ENCODE measurements around the gene HADH. TPM values are rescaled to one million over a fixed set of nuclear protein-coding genes. Genes with fewer than 3 reads are reported as not detected.

Gene HADH
- total and polyA plus RNA-seq, 11 donors = 60.6 to 382 (median 199) TPM

GRCh38 chr4:107999932-108000539 is 10.3 kb downstream of the HADH start:
- DNase-seq (no peak), ATAC-seq (peak in 2 of 4 donors; percentile 40 to 49)
- Histone ChIP-seq H3K36me3 (peaks cover 0 to 5% (median 0%) of the 10 kb centered on the region in 9 donors), H3K4me1 (peaks cover 0 to 78% (median 34%) of the 10 kb centered on the region in 12 donors), H3K27ac (peak overlapping the region in 11 of 12 donors; percentile 60 to 97 (median 90)), H3K27me3 (no peaks in the 10 kb centered on the region), H3K4me3 (no peak overlapping the region), H3K9me3 (no peaks in the 10 kb centered on the region)
- no peak for TF ChIP-seq CTCF (IDR thresholded peaks at IDR 0.05)
- TF ChIP-seq POLR2A (IDR thresholded peaks at IDR 0.05) = no peak
- WGBS, 4 donors = 68 to 83% (median 75%) methylated on average over 2 of the region's 2 CpGs
- intact Hi-C loops (cut with DNase I) = loop anchor here in 3 of 10 donors (10.0 kb wide), 2 partner anchors 145 to 175 kb away; partner anchors contain the start of gene SGMS2 (in 1 of the 3)

DNA sequence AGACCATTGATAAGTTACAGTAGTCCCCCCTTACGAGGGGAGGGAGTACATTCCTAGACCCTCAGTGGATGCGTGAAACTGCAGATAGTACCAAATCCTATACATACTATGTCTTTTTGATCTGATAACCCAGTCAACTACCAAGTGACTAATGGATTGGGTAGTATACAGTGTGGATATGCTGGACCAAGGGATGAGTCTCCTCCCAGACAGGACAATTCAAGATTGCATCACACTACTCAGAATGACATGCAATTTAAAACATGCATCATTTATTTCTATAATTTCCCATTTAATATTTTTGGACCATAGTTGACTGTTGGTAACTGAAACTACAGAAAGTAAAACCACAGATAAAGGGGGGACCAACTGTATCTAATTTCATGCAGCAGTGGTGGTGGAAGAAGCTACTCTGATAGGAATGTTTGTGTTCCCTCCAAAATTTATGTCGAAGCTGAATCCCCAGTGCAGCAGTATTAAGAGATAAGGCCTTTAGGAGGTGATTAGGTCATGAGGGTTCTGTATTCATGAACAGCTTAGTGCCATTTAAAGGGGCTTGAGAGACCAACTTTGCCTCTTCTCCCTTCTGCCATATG is 11.9 kb downstream of the HADH start:
- peaks cover 0 to 76% (median 37%) of the 10 kb centered on the region in 12 donors for H3K4me1 ChIP-seq
- 71 to 82% (median 71%) methylated on average over 3 of the region's 3 CpGs for WGBS, 4 donors
- H3K36me3 ChIP-seq = peaks cover 0 to 5% (median 0%) of the 10 kb centered on the region in 9 donors
- peak overlapping the region in 5 of 12 donors; percentile 4 to 97 (median 92) for H3K27ac ChIP-seq
- no peaks in the 10 kb centered on the region for H3K9me3 ChIP-seq
- intact Hi-C loops (cut with DNase I) = no loop called here
- H3K27me3 ChIP-seq = no peaks in the 10 kb centered on the region
- TF ChIP-seq POLR2A (IDR thresholded peaks at IDR 0.05) = no peak
- no peak for TF ChIP-seq CTCF (IDR thresholded peaks at IDR 0.05)
- ATAC-seq (no peak), DNase-seq (no peak)
- no peak overlapping the region for H3K4me3 ChIP-seq

GRCh38 chr4:108003982-108004515 is 14.4 kb downstream of the HADH start:
- 72 to 81% (median 77%) methylated on average over 4 of the region's 4 CpGs for WGBS, 4 donors
- Histone ChIP-seq H3K4me3 (no peak overlapping the region), H3K27ac (peak overlapping the region in 9 of 12 donors; percentile 2 to 60 (median 25)), H3K36me3 (peaks cover 0 to 5% (median 0%) of the 10 kb centered on the region in 9 donors), H3K4me1 (peaks cover 0 to 56% (median 18%) of the 10 kb centered on the region in 12 donors), H3K9me3 (no peaks in the 10 kb centered on the region), H3K27me3 (no peaks in the 10 kb centered on the region)
- no peak for DNase-seq
- ATAC-seq = peak in 2 of 4 donors; percentile 24 to 35
- TF ChIP-seq POLR2A (IDR thresholded peaks at IDR 0.05) (no peak), CTCF (IDR thresholded peaks at IDR 0.05) (no peak)
- intact Hi-C loops (cut with DNase I) = no loop called here

DNA sequence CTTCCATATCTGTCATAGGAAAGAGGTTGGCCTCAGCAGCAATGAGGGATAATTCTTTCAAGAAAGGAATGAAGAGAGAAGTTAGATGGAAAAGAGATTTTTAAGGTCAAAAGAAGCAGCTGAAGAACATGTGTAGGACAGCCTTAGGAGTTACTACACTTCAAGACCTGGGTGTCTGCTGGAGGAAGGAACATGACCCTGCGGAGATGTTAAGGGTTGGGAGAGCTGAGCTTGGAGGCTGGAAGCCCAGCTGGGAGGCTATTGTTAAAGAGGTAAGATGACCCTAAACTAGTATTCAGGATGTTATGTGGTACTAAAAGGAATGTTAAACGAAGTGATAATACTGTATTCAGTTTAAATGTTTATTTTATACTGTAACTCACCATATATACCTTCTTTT is 15.0 kb downstream of the HADH start:
- Histone ChIP-seq H3K27ac (peak overlapping the region in 7 of 12 donors; percentile 2 to 60 (median 23)), H3K9me3 (no peaks in the 10 kb centered on the region), H3K27me3 (no peaks in the 10 kb centered on the region), H3K4me1 (peaks cover 0 to 56% (median 14%) of the 10 kb centered on the region in 12 donors), H3K4me3 (no peak overlapping the region), H3K36me3 (peaks cover 0 to 5% (median 0%) of the 10 kb centered on the region in 9 donors)
- intact Hi-C loops (cut with DNase I) = no loop called here
- ATAC-seq (no peak), DNase-seq (no peak)
- TF ChIP-seq POLR2A (IDR thresholded peaks at IDR 0.05) (no peak), CTCF (IDR thresholded peaks at IDR 0.05) (no peak)
- 74 to 90% (median 88%) methylated on average over 2 of the region's 2 CpGs for WGBS, 4 donors

Data from heart left ventricle (tissue), 16 donors.